HT-29 (cell line): ENCODE data around the gene METTL14. TPM values are rescaled to one million over a fixed set of nuclear protein-coding genes. Genes with fewer than 3 reads are reported as not detected.

ENCODE experiments used
- DNase-seq: peaks from one replicate; pipeline ENCODE4 v3.0.0-alpha.2; 2015; ENCODE audit warnings: low spot score
- small RNA-seq: library from RNA; depleted of rRNA; stranded (forward); fragments of <200 nt; gene quantifications from one replicate; pipeline ENCODE3, GENCODE V24; 2014
- total RNA-seq: library from RNA; depleted of rRNA; stranded (reverse); fragments of >200 nt; shearing (Covaris generic); gene quantifications from 2 replicates; pipeline ENCODE4 v1.2.3, GENCODE V29; 2014; rRNA removed

METTL14 gene
- total RNA-seq, 1 experiment from 2014 or later, result 2.5 TPM

DNA sequence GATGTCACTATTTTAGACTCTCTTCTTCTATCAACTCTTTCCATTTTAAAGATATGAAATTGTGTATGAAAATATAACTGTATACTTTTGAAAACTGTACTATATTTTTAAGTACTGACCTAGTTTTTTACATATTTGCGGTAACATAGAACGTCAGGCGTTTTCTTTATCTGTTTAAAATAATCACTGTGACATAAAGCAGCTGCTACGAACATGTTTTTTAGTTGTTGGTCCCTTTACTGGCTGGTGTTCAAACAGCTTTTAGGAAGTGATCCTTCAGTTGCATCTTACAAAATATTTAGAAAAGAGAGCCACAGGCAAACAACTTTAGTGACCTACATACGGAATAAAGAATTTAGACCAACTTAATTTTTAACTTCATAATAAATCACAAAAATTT, 73.1 kb downstream of the METTL14 start:
- DNase-seq, result no peak

DNA sequence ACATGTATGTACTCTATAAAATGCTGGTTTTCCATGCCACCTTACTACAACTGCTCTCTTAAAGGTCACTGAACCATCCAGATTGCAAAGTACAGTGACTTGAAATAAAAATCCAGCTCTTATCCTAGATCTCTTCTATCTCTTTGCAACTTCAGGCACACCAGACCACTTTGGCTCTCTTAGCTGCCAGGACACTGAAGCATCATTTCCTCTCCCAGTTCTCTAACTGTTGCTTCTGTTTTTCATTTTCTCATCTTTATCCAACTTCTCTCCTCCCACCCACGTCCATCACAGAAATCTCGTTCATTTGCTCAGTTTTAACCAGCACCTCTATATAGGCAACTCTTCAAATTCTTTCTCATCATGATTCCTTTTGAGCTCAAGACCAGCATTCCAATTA, 74.3 kb downstream of the METTL14 start:
- no peak for DNase-seq

DNA sequence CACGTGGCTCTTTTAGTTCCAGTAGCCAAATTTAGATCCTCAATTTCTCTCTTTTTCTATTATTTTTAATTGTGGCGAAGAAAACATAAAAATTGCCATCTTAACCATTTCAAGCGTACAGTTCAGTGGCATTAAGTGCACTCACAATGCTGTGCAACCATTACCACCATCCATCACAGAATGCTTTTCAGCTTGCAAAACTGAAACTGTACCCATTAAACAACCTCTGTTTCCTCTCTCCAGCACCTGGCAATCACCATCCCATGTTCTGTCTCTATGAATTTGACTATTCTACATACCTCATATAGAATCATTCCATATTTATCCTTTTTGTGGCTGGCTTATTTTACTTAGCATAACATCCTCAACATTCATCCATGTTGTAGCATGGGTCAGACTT, 74.9 kb downstream of the METTL14 start:
- no peak for DNase-seq

DNA sequence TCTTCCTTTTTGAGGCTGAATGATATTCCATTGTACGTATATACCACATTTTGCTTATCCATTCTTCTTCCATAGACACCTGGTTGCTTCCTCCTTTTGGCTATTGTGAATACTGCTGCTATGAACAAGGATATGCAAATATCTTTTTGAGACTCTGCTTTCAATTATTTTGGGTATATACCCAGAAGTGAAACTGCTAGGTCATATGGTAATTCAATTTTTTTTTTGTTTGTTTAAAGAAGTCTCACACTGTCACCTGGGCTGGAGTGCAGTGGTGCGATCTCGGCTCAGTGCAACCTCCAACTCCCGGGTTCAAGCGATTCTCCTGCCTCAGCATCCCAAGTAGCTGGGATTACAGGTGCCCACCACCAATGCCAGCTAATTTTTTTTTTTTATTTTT, 75.3 kb downstream of the METTL14 start:
- DNase-seq, result no peak

DNA sequence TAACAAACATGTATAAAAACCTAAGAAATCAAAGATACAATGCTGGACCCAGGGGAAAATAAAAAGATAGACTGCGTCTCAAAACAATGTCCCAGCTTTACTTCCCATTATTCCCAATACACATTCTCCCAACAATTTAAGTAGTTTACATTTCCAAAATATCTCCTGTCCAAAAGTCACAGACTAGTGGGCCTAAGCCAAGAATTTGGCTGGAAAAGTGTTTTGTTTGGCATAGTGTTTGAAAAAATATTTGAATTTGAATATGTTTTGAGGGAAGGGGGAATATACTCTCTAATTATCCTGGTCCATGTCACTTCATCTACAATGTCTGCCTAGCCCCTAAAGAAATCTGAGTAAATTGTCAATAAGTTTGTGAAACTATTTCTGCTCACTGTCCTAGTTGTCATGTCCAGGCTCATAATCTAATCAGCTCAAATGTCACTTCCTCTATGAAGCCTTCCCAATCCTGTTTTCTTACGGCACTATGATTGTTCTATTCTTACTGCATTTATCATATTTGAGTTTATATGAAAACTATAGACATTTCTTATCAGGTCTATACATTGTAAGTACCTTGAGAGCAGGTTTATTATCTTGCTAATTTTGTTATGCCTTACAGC, 76.3 kb downstream of the METTL14 start:
- DNase-seq, result no peak

DNA sequence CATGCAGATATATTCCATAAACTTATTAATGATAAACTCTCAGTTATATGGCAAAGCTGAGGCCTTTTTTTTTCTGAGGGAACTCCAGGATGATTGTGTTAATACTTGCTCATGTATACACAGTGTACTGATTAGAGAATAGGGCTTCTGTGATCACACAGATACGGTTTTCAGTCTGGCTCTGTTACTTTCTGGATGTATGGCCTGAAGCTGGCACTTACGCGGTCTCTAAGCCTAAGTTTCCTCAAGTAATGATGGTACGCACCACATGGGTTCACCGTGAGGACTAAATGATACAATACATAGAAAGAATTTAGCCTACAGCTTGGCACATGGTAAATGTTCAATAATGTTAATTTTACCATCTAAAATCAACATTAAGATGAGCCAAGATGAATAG, 77.0 kb downstream of the METTL14 start:
- no peak for DNase-seq

DNA sequence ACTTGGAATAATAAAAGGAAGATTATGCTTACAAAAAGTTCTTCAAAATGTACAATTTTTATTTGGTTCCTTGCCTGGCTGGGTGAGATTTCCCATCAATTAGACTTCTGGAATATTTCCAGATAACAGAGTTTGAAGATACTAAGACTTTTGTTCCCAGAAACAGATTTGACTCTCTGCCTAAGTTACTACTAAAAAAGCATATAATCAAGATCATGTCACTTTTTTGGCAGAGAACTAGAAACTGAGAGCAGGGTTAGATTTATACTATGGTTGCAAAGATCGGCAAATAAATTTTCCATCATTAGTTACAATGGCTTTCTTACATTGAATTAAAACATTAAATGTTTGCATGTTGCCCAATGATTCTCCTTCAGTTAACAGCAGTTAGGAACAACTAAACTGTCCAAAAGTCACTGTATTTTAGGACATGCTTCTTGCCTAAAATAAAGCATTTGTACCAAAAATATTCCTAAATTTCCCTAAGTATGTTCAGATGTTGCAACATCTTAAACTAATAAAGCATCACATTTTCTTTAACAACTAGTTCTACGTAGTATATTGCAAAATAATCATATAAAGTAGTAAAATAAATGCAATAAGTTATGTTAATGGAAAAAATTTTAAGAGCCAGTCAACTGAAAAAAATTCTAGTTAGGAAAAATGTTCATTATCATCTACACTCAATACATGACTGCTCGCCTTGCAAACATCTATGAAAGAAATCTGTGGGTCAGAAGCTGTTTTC, 77.7 kb downstream of the METTL14 start:
- DNase-seq, result no peak

Small RNA genes within 50 kb of the gene (small RNA-seq; reads per million reads assigned to genes)
- gene SEPT14P4, result not detected

Other genes with a start within 250 kb of the METTL14 start
- gene SEC24D, start 150.7 kb downstream of the METTL14 start, total RNA-seq, result 18.0 and 18.8 TPM in 2 replicates
- gene SYNPO2, start 203.5 kb downstream of the METTL14 start, total RNA-seq, result not detected in 2 replicates